Measurements from ENCODE around the gene TBC1D2B.
A peak's percentile ranks its signal among the peaks of the same experiment; 100 is the strongest.
"Not testable (repeated sequence)": the region's sequence is repeated elsewhere in the genome, so short reads cannot be mapped to it uniquely, and the experiment has no call there.

The TBC1D2B gene

DNA sequence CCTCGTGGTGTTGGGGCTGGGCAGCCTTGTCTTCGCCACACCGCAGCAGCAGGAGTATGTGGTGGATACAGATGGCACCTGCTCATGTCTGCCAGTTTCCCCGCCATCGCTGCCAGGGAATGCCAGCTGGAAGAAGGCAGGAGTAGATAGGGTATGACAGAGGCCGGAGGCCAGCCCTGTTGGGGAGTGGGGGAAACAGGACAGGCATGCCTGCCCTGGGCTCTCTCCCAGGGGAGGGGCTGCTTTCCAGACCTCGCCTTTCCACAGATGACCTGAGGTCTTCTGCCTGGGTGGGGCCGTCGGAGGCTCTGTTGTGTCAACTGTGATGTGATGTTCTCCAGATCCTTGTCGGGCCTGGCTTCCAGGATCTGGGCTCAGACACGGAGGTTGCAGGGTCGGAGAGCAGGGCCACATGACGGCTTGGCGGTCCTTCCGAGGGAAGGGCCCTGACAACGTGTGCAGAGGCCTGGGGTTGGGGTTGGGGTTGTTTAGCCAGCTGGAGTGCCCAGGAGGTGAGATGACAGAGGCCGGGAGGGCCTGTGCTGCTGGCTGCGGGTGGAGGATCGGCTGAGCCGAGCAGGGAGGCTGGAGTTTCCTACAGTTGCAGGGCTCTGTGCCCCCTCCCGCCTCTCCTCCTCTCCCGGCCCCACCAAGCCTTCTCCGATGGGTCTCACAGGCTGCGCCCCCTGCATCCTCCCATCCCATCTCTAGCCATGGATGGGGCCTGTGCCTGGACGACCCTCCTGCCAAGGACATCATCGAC, 102.0 kb downstream of the TBC1D2B start:
- DNase-seq (ENCODE audit: low read depth in 3 of 3), result no peak

DNA sequence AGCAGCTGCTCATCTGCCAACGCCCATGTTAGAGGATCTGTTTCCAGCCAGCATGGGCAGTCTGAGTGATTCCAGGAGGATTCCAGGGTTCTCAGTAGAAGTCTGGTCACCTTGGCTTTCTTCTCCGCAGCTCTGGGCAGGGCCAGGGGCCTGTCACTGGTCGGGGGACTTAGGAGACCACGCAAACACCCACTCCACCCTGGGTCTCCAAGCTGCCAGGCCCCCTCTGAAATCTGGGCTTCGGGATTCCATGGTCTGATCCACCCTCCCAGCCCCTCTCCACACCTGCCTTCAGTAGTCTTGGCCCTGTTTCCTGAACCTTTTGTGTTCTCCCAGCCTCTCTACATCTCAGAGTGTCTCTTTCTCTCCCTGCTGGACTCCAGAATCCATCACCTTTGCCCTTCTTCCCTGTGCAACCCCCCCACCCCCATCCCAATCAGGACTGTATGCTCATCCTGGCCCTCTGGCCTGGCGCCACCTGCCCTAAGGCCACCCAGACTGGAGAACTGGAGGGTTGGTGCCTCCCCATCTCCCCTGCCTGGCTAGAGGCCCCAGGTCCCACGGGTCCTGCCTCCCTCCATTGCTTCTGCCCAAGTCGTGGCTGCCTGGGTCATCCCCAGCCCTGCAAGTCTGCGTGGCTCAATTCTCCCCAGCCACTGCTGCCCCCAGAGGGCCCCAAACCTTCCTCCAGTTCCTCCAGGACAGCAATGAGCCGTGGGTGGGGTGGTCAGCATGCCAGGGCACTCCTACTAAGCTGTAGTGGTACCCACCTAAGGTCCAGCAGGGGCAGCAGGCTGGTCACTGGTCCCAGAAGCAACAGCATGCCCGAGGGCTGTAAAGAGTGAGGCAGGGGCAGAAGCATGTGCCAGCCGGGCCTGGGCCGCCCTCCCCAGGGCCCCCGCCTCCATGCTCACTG, 102.8 kb downstream of the TBC1D2B start:
- no peak for DNase-seq (ENCODE audit: low read depth in 3 of 3)

DNA sequence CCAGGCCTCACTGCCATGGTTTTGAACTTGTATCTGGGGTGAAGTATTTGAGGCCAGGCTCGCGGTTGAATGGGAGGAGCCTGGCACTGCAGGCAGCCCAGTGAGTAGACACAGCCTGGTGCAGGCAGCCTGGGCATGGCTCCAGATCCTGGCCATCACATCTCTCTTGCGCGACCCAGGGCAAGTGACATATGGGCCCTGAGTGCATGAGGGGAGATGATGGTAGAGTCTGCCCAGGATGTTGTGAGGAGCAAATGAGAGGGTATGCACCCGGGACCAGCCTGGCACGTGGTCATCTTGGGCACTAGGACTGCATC, 103.5 kb downstream of the TBC1D2B start:
- no peak for DNase-seq (ENCODE audit: low read depth in 3 of 3)

DNA sequence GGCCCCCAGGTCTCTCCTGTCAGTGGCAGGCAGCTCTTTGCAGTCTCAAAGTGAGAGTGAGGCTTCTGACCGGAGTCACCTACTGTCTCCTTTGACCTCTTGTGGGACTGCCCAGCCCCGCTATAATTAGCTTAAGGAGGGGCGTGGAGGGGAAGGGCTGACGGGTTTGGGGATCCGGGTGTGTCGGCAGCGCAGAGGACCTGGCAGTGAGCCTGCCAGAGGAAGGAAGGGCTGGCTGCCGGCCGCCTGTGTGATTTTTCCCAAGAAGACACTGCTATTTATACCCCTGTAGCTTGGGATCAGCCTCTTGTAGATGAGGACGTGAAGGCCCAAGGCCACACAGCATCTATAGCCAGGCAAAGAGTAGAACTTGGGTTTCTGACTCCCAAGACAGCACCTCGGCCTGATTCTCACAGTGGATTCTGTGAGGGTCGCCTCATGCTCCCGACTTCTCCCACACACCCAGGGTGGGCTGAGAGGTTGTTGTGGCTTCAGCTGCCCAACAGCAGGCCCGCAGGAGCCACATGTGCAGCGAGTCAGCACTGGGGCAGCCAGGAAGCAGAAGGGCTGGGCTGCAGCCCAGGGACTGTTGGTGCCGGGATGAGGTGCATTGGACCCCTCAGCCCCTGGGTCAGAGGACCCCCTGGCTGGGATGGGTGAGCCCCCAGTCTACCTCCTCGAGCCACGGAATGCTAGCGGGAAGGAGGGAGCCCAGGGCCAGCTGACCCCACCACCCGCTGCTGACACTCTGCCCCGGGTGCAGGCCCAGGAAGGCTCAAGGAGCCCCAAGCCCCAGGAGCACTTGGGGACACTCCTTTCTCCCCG, 104.0 kb downstream of the TBC1D2B start:
- DNase-seq (ENCODE audit: low read depth in 3 of 3), result not testable (repeated sequence)

DNA sequence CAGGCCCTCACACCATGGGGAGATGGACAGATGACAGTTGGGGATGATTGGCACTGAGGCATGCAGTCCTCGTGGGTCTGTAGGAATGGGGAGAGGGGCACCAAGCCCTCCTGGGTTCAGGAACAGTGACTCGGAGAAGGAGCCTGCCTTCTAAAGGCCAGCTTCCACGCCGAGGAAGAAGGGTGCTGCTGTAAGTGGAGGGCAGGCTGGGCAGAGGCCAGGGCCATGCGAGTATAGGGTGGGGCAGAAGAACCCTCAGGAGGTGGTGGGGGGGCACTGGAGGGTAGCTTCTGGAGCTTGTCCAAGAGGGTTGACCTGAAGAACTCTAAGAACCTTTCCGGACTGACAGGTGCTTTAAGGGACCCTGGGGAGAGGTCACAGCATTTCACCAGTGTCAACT, 104.8 kb downstream of the TBC1D2B start:
- not testable (repeated sequence) for DNase-seq (ENCODE audit: low read depth in 3 of 3)

DNA sequence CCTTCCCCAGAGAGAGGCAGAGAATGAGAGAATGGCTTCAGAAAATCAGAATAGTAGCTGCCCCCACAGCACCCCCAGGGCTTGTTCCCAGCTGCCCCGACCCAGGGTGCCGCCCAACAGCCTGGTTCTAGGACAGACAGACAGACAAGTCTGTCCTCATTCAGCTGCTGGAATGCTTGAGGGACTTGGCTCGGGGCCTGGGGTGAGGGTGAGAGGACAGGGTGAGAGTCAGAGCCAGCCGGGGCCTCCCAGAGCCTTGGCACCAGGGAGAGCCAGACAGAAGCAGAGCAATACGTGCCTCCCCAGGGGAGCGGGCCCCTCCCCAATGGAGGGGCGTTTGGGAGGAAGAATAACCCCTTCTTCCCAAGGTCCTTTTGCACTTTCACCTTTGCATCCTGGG, 105.6 kb downstream of the TBC1D2B start:
- DNase-seq (ENCODE audit: low read depth in 3 of 3), result not testable (repeated sequence)

DNA sequence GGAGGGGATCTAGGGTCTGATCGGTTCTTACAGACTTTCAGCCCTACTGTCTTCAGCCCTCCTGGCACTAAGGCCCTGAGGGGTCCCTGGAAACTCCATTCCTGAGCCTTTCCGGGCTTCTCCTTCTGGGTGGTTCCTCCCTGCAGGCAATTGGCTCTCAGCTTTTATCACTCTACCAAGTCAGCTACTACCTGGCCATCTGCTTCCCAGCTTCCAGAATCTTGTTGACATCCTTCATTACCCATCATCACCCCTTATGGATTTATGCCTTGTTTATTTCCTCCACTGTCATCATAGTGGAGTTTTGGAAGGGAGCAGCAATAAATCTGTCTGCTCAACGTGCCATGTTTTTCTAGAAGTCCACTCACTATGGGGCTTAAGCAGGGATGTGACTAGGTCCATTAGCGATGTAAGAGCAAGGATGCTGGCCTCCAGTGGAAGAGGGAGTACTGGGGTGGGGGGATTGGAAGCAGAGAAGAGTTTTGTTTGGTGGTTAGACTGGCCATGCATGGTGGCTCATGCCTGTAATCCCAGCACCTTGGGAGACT, 106.6 kb downstream of the TBC1D2B start:
- not testable (repeated sequence) for DNase-seq (ENCODE audit: low read depth in 3 of 3)

DNA sequence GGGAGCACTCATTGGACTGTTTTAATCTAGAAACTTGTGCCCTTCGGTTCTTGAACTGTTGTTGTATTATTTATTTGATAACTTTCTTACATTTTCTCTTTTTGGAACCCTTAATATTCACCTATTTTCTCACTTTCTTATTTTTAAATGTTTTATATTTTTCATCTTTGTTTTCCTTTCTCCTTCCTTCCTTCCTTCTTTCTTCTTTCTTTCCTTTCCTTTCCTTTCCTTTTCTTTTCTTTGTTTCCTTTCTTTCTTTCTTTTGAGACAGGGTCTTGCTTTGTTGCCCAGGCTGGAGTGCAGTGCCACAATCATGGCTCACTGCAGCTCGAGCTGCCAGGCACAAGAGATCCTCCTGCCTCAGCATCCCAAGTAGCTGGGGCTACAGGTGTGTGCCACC, 108.5 kb downstream of the TBC1D2B start:
- no peak for DNase-seq (ENCODE audit: low read depth in 3 of 3)

DNA sequence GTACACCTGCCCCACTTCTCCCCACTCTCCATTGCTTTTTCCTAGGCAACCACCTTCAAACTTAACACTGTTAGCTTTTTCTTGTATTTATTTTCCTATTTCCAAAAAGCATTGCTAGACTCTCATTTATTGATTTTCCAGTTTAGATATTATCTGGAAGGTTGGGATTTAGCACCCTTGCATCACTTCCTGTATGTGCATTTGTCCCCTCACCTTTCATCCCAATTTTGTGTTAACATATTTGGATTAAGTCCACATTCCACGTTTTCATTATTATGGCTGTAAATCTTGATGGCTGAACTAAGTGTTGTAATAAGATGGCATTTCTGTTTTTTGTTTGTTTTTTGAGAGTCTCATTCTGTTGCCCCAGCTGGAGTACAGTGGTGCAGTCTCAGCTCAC, 109.7 kb downstream of the TBC1D2B start:
- DNase-seq (ENCODE audit: low read depth in 3 of 3), result no peak

- DNase-seq (ENCODE audit: low read depth in 3 of 3), result not testable (repeated sequence)
Observed at GRCh38 chr15:77967235-77967615, 110.3 kb downstream of the TBC1D2B start.

GRCh38 chr15:77966540-77967234, 110.8 kb downstream of the TBC1D2B start:
- DNase-seq (ENCODE audit: low read depth in 3 of 3), result peak in 1 of 3 experiments; percentile 28

- DNase-seq (ENCODE audit: low read depth in 3 of 3), result no peak
Observed at GRCh38 chr15:77964193-77964592, 113.3 kb downstream of the TBC1D2B start.

- peak; percentile 57 to 63 (median 62) for DNase-seq (ENCODE audit: low read depth in 3 of 3)
Observed at GRCh38 chr15:77959432-77959879, 118.1 kb downstream of the TBC1D2B start.

- DNase-seq (ENCODE audit: low read depth in 3 of 3), result not testable (repeated sequence)
Observed at GRCh38 chr15:77958716-77959431, 118.6 kb downstream of the TBC1D2B start.

GRCh38 chr15:77958021-77958420, 119.5 kb downstream of the TBC1D2B start:
- not testable (repeated sequence) for DNase-seq (ENCODE audit: low read depth in 3 of 3)

- DNase-seq (ENCODE audit: low read depth in 3 of 3), result not testable (repeated sequence)
Observed at GRCh38 chr15:77953926-77954325, 123.6 kb downstream of the TBC1D2B start.

- not testable (repeated sequence) for DNase-seq (ENCODE audit: low read depth in 3 of 3)
Observed at GRCh38 chr15:77952928-77953446, 124.5 kb downstream of the TBC1D2B start.

- not testable (repeated sequence) for DNase-seq (ENCODE audit: low read depth in 3 of 3)
Observed at GRCh38 chr15:77951105-77951786, 126.3 kb downstream of the TBC1D2B start.

DNA sequence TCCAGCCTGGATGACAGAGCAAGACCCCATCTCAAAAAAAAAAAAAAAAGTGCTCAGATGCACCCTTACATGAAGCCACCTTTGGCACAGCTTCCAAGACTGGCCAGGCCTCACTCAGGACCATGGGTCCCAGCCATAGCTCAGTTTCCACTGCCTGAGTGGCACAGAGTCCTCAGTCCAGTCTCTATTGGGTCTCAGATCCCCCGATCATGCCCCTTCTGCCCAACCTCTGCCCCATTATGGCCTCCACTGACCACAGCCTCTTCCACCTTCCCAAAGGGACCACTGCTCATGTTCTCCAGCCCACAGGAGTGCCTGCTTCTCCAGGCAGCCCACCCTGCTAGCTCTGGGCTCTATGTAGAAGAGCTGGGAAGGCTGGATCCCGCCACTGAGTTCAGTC, 127.0 kb downstream of the TBC1D2B start:
- not testable (repeated sequence) for DNase-seq (ENCODE audit: low read depth in 3 of 3)
